GM21390 (cell line): Measurements from ENCODE around the gene ICAM5.
"Not testable (repeated sequence)": the region's sequence is repeated elsewhere in the genome, so short reads cannot be mapped to it uniquely, and the experiment has no call there.

Source experiments
- ATAC-seq: cut with Tn5 transposase; IDR thresholded peaks from one replicate; pipeline ENCODE4 v1.9.1; 2021; ENCODE audit not compliant: unreplicated experiment

ICAM5 gene

GRCh38 chr19:10318807-10319682 lies 29.3 kb downstream of the ICAM5 start:
- no peak for ATAC-seq

DNA sequence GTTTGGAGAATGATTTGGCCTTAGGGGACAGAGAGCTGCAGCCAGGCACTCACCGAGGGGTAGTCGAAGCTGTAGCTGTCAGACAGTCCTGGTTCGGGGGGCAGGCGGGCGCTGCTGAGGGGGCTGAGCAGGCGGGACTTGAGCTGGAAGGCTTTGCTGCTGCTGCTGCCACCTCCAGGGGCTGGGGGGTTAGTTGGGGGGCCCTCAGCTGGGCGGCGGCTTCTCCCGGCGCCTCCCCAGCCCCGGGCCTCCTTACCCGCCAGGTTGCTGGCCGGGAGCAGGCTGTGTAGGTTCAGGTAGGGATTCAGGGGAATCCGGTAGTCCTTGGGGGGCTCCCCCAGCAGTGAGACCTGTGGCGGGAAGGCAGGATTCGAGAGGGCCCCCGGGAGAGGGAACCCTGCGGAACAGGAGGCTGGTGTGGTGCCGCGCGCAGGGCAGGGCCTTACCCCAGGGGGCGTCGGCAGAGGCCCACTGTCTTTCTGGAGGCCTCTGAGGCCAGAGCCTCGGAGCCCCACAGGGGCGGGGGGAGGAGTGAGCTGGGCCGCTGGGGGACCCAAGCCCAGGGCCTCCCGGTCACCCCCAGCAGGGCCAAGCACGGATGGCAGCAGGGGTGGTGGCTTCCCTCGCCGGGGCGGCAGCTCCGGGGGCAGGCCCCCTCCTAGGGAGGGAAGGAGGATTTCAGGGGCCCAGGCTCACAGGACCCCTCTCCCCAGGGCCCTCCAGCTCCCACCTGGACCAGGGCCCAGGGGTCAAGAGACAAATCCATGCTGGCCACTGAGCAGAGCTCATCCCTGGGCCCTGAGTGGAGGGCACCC lies 31.1 kb downstream of the ICAM5 start:
- ATAC-seq, result no peak

DNA sequence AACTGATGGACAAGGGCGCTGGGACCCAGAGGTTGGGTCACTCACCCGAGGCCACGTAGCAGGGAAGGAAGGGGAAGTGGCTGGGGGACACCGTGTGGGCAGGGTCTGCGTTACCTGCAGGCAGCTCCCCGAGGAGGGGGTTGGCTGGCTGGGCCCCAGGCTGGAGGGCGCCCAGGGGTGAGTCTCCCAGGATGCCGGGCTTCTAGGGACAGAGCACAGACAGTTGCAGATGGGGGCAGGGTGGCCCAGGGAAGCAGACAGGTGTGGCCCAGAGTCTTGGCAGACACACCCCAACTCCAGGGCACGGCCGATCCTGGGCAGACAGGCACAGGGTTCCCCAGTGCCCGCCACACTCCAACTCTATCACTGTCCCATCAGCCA lies 31.7 kb downstream of the ICAM5 start:
- ATAC-seq, result no peak

DNA sequence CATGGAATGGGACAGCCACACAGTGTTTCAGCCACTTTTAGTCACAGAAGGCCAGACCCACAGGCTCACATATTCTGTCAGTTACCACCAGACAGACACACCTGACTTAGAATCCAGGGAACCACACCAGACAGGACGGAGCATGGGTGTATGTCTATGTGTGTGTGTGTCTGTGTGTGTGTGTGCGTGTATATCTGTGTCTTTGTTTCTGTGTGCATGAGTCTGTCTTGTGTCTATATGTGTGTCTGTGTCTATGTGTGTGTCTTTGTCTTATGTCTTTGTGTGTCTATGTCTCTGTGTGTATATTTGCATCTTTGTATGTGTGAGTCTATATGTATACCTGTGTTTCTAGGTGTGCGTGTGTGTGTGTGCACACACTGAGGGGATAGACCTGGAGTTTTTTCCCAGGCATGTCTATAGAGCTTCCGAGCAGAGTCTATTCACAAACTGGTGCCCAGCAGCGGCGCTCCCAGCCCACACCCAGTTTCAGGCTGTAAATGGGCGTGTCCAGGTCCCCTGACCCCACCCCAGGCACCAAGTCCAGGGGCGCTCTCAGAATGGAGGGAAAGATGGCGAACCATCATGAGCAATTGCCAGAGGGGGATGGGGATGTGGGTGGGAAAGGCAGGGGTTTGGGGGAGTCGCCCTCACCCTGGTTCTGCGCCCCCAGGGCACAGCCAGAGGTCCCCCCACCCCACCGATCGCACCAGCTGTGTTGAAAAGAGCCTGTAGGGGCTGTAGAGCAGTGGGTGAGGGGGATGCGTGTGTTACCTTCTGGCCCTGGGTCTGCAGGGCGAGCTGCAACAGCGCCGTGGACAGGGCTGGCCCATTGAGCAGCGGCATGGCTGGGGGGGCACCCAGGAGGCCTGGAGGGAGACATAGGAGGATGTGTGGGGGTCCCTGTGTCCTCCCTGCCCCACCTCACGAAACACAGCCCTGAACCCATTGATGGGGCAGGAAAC lies 32.4 kb downstream of the ICAM5 start:
- no peak for ATAC-seq

GRCh38 chr19:10325732-10326131 lies 36.0 kb downstream of the ICAM5 start:
- no peak for ATAC-seq

DNA sequence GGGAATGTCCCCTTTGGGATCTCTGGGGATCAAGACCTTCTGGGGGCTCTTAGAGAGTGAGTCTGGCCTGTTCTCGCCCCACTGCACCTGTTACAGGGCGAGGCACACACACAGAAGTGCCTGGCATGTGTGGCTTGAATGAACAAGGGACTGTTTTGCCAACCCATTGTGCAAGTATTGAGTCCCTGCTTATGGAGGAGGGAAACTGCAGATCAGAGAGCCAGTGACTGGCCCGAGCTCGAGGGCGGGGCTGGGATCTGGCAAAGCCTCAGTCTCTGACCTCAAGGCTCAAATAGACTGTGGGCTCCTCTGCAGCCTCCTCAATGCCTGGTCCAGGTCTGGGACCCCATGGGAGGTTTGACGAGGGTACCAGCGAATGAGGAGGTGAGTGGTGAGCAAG lies 38.0 kb downstream of the ICAM5 start:
- no peak for ATAC-seq

DNA sequence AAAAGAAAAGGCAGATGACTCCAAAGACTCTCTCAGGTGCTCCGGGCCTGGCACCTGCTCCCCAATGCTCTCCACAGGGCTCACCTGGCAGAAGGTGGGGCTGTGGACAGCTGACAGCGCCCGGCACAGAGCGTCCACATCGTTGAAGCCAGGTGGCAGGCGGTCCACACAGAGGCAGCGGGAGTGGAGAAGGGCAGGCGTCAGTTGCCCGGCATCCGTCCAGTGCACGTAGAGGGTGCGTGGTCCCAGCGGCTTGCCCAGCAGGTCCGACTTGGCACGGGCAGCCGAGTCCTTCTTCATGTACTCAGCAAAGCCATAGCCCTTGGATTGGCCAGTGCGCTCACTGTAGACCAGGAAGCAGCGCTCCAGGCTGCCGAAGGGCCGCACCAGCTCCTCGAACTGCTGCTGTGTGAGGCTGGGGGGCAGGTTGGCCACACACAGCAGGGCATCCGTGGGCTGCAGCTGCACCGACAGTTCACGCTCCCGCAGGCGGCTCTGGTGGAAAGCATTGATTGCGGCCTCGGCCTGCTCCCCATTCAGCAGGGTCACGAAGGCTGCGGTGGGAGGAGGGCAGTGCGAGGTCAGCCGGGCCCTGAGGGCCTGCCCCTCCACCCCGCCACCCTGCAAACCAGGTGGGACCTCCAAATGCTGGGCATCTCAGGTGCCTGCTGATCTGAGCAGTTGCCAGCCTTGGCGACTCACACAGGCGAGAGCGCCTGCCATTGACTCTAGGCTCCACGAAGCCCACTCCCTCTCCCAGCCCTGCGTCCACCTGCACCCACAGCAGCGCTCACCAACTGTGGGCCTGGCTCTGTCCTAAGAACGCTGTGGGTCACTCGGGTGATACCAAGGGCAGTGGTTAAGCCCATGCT lies 39.0 kb downstream of the ICAM5 start:
- ATAC-seq, result no peak

DNA sequence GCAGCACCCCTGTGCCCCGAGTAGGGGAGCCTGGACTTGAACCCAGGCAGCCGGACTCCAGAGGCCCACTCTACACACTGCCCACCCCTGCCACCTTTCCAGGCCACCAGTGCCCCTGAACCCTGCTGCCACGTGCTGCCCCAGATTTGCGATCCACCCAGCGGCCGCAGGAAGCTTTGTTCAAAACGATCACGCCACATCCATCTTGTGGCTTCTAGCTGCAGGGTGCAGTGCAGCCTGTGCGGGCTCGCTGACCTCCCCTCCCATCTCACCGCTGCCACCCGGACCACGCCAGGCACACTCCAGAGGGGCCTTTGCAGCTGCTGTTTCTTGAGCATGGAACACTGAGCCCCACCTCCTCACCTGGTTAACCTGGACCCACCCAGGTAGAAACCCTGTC lies 39.8 kb downstream of the ICAM5 start:
- ATAC-seq, result no peak

- ATAC-seq, result no peak
Observed at GRCh38 chr19:10332158-10332964, 42.6 kb downstream of the ICAM5 start.

DNA sequence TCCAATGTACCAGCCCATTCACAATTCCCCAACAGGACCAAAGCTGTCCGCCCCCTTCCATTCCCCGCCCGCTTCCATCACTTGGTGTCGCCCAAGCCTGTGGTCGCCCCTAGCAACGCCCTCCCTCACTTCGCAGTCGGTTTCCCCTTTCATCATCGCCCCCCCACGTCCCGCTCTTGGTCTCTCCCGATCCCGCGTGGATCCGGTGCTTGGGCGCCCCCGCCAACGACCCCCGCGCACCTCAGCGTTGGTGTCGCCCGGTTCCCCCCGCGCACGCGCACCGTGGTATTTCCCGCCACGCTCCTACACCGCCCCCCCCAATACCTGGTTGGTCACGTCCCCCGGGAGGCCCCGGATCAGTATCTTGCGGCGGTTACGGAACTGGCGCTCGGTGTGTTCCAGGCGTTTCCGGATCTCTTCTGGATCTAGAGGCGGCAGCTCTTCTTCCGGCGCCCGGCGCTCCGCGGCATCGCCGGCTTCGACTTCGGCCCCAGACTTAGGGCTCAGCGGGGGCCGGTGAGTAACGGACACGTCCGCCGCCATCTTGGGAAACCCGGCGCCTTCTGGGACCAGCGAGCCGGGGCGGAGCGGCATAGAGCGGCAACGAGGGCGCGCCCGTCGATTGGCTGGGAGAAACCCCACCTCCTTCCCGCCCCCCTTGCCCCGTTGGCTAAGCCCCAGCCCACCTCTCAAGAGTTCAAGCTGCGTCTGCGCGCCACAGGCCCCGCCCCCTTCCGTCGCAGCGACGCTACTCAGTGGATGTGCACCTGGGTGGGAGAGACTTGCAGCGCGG lies 43.4 kb downstream of the ICAM5 start, which contains the start of gene RAVER1:
Gene RAVER1 (minus strand): TSS at position 565 of the 793 bp plus-strand sequence. CDS start 22 bp downstream, at position 543.
- ATAC-seq, result peak; percentile 84

DNA sequence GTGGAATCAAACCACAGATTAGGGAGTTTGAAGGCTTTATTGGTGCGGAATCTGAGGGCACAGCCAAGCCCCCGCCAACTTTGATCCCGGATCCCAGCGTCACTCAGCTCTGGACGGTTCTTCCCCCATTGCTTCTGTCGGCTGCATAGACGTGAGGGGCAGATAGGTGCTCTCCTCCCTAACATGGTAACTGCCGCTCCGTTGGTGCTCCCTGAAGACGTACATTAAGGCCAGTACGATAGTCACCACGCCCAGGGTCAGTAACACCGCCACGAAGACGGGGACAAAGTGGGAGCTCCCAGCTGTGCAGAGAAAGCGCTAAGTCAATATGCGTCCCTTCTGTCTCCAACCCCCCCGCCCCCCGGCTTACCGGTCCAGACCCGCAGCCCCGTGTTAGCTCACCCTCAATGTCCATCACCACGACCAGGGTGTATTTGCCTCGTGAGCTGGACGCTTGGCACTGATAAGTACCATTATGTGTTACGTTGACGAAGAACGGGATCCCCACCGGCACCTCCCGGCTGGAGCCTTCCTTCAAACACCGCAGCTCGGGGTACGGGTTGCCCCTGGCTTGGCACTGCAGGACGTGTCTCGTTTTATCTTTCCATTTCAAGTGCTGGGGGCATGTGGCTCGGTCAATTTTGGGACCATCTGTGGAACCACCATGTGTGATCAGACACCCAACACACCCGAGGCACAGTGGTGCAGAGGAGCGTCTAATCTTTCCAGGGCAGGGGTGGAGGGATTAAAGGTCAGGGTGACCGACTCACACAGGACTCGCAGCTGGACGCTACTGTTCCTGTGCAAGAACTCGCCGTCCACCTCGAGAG lies 44.2 kb downstream of the ICAM5 start:
- no peak for ATAC-seq

- no peak for ATAC-seq
Observed at GRCh38 chr19:10334588-10335351, 45.0 kb downstream of the ICAM5 start.

- ATAC-seq, result no peak
Observed at GRCh38 chr19:10335352-10335985, 45.7 kb downstream of the ICAM5 start.

- not testable (repeated sequence) for ATAC-seq
Observed at GRCh38 chr19:10336725-10337124, 47.0 kb downstream of the ICAM5 start.

DNA sequence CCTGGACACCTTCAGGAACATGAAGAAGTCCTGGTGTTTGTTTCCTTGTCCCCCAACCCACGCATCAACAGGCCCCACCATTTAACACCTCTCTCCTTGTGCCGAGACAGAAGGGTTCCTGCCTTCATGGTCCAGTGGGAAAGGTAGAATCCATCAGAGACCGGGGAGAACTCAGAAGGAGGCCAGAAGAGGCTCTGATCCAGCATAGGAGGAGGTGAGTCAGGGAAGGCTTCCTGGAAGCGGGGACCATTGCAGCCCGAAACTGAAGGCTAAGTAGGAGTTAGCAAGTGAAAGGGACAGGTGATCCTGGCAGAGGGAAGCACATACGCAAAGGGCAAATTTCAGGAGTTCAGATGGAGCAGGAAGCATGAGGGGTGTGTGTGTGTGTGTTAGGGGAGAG lies 49.2 kb downstream of the ICAM5 start:
- ATAC-seq, result no peak

GRCh38 chr19:10339380-10339960 lies 49.7 kb downstream of the ICAM5 start, which contains the start of gene ICAM3:
Gene ICAM3, minus strand, starts transcription at chr19:10339624. Its CDS starts 10 bp downstream, at chr19:10339614.
- ATAC-seq, result peak; percentile 67
